CD4-positive, alpha-beta T cell treated with Interferon alpha-2 for 1 hour (primary cell): ENCODE measurements around the gene SLC12A4.
A peak's percentile ranks its signal among the peaks of the same experiment; 100 is the strongest.

ENCODE experiments used
- DNase-seq, 2 donors: peaks; one replicate each; pipeline ENCODE4 v3.0.0-alpha.2; 2020 to 2022

The SLC12A4 gene

DNA sequence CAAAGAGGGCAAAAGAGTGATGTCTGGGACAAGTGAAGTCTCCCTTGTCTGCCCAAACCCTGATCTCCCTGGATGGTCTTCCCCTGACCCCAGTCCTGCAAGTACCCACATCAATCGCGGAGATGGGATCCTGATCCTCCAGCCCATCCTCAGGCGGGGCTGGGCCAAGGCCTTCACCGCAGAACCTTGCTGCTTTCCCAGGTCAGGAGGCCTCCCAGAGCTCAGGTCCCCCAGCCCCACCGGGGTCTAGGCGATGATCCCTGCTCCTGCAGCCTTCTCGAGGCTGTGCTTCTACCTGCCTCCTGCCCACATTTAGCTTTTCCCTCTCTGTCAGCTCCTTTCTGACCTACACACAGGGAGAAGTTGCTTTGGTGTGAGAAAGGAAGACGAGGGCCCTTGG is 6.3 kb downstream of the SLC12A4 start:
- DNase-seq, result no peak

DNA sequence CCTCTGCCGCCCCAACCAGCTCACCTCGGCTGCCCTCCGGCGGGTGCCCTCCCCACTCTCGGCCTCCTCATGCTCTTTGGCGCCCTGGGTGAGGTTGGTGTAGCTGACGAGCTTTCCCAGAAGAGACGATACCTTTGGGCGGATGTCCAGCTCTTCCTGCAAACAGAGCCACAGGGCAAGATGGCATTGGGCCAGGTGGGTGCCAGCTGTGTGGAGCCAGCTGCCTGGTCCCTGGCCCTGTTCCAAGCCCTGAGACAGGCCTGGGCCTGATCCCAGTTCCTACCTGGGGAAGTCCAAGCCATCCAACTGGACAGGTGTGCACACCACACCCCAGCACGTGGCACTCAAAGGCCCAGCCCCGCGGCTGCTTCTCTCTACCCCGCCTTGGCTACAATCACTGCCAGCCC is 6.9 kb downstream of the SLC12A4 start:
- DNase-seq, result no peak

DNA sequence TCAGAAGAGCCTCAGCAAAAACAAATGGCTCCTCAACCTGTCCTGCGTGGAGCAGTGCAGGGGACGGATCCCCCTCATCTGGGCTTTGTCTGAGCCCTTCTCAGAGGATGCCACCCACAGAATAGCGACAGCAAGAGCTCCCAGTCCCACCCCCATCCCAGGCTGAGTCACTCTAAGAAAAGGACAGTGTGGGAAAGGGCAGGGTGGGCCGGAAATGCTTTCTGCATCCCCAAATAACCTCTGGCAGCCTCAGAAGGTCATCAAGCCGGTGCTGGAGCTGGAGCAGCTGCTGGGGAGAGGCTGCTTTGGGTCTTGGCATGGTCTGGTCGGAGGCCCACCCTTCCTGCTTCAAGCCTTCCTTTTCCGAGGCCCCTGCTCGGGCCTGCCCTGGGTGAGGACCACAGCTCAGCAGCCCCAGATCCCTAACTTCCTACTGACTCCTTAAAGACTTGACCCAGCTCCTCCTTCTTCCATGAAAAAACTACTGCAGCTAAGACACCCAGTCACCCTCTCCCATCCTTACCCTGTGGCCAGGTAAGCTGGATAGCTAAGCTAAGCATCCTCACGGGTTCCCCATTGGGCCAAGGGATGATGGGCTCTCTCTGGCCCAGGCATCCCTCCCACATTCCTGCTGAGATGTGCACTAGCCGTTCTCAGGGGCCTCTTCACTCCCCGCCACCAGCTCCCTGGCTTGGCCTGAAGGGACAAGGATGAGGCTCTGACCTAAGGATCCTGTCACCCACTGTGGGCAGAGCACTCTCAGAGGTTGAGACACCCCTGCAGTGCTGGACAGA is 8.7 kb downstream of the SLC12A4 start:
- no peak for DNase-seq

DNA sequence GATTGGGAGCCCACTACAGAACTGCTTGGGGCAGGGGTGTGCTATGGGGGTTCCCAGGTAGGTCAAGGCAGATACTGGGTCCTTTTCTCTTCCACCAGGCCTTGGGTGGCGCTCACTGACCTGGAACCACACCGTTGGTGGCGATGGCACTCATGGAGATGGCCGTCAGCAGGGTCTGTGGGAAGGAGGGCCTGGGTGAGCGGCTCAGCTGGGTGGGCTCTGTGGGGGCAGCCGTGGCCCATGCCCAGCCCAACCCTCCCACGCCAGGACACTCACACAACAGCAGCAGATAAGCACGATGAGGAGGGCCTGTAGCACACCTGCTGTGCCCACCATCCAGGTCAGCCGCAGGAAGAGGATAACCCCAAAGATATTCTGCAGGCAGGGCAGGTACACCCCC is 10.8 kb downstream of the SLC12A4 start:
- no peak for DNase-seq

DNA sequence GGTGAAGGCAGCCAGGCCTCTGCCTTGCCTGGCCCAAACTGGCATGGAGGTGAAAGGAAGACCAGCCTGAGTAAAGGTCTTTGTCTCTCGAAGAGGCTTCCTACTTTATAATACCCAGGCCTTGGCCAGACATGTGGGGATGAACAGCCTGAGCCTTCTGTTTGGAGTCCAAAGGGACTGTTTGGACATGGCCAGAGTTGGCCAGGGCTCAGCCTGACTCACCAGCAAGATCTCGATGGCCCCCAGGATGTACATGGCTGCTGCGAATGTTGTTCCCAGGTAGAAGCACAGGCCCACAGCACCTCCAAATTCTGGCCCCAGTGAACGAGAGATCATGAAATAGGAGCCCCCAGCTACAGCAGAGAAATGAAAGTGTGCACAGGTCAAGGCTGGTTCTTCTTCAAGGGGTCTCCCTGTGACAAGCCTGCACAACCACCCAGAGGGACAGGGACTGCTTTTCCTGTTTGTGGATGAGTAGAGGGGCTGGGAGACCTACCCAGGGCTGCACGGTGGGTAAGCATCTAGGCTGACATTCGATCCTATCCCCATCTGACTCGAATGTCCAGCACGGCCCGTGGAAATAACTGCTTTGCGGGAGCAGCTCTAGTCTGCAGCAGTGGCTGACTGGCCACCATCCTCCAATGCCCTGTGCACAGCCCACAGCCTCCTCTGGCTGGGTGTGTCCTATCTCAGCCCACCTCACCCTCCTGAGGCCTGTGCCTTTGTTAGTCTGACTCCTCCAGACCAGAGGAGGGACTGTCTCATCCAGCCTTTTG is 13.8 kb downstream of the SLC12A4 start:
- DNase-seq, result no peak

DNA sequence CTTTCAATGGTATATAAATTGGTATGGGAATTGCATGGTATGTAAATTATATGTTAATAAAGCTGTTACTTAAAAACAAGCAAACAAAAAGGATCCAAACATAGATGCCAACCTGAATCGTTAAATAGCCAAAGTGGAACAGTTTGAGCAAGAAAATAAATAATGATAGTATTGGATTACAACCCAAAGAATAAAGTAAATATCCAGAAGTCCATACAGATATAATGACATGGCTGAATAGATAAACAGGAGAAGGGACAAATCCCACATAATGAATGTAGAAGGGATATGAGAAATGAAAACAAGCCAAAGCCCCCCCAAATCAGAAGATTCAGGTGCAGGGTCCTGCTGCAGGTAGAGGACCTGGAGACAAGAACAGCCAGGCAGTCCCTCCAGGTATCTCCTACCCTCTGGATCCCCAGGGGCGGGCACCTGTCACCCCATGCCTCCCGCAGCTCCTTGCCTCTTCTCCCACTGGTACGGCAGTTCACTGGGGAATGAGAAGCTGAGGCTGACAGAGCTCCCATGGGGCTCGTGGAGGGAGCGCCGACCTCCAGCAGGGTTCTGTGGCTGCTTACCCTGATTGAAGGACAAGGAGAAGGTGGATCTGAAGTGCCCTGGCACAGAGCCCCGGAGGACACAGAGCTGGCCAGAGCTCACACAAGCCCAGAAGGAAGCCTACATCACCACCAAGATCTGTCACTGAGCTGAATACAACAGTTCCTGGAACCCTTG is 14.6 kb downstream of the SLC12A4 start:
- no peak for DNase-seq

DNA sequence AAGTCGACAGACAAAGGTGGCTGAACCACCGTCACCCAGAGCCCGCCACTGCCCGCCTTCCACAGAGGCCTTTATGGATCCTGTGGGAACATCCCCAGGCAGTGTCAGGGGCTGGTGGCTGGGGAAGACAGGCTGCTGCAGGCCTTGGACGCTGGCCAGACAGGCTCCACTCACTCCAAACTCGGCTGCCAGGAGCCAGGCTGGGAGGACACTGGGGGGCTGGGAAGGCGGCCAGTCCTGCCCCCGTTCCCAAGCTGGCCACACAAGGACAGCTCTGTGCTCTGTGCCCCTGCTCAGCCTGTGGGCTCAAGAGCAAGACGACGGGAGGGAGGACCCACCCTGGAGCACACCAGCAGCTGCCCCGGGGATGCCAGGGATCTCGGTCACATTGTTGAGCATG is 17.0 kb downstream of the SLC12A4 start:
- DNase-seq, result no peak

DNA sequence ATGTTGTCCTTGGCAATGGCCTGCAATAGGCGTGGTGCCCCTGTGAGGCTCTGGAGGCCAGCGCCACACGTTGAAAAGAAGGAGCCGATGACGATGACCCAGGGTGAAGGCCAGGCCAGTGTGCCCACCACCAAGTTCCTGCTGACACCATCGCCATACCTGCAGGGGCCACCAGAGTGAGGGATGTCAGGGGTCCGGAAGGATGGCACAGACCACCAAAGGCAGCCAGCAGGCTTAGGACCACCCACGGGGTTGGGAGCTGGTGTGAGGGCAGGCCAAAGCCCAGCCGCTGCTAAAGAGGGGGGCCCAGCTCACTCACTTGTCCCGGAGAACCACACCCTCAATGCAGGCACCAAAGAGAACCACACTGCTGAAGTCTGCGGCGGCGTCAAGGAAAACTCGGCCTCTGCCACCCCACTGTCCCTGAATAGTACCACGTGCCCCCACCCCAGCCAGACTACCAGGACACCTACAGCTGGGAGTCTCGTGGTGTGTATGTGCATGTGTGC is 18.0 kb downstream of the SLC12A4 start:
- no peak for DNase-seq

DNA sequence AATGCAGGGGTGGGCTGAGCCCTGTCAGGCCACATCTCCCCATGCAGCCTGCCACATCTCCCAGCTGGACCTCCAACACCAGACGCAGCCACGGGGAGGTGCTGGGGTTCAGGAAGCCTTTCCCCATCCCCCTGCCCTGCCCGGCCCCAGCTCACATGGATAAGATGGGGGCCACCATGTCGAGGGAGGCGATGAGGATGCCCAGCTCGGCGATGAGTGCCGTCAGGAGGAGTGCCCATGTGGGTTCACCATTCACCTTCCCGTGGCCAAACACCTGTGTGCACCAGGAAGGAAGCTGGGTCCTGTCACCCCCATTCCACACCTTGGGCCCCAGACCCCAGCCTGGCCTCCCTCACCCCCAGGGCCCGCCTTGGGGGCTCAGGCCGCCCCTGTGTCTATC is 18.8 kb downstream of the SLC12A4 start:
- DNase-seq, result no peak

DNA sequence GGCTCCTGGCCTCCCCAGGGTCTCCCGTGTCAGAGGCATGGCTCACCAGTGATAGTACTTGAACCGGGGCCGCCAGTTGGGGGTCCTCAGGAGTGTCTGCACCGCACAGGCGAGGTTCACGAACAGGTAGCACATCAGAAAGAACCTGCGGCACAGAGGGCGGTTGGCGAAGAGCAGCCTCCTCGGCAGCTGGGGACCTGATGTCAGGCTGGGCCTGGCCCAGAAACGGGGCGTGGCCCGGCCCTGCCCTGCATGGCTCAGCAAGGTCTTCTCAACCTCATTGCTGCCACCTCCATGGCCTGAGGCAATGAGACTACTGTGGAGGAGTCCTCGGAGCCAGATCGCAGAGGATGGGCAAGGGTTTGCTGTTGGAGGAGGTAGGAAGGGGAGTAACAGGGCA is 20.4 kb downstream of the SLC12A4 start:
- no peak for DNase-seq

DNA sequence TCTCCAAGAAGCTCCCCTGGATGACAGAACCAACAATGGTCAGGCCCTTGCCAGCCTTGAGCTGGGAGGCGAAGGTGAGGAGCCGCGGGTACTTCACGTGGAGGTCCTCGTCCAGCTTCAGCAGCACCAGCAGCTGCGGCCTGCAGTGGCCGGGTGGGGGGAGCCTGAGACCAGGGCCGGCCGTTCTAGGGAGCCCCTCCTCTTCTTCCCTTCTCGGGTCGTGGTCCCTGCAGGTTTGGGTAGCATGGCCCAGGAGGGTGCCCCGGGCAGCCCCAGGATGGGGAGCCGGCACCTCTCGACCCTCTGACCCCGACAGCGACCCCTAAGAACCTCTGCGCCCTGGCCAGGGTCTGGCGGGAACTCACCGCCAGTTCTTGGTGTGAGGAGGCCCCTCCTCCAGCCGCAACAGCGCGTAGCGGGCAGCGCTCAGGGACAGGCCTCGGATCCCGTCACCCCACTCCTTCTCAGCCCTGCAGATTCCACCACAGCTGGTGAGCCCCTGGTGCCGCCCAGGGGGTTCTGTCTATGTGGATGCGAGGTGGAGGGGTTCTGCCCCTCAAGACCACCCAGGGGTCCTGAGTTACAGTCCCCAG is 21.4 kb downstream of the SLC12A4 start:
- DNase-seq, result no peak

DNA sequence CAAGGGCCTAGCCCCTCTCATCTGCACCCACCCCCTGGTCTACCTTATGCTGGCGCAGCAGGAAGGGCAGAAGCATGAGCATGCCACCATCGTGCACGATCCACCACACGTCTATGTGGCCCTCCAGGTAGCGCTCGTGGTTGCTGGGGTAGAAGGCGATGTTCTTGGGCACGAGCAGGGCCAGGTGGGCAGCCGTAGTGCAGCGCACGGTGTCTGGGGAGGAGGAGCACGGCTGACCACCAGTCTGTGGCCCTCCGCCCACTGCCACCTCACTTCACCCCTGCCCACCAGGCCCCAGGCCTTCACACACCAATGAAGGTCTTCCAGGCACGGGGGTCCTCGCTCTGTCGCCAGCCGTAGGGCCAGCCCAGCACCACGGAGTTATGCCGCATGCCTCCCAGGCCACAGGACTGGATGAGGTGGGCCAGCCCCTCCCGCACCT is 22.3 kb downstream of the SLC12A4 start:
- DNase-seq, result no peak

DNA sequence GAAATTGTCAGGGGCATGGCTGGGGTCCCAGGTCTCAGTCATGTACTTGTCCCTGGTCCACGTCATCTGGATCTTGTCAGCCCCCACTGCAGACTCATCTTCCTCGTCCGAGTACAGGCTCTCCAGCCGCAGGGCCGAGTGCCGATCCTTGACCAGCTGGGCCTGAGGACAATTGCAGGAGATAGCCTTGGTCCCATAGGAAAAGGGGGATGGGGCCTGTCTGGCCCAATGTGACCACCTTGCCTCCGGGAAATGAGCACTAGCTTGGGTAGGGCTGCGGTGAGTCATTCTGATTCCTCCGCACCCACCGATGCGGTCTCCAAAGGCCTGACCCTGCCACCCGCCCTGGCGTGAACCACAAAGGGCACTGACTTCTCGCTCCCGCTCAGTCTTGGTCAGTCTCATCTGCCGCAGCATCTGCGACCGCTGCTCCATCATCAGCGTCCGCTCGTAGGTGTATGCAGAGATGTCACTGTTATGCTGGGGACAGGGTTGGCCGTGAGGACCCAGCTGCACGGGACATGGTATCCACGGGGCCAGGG is 23.0 kb downstream of the SLC12A4 start:
- DNase-seq, result no peak

DNA sequence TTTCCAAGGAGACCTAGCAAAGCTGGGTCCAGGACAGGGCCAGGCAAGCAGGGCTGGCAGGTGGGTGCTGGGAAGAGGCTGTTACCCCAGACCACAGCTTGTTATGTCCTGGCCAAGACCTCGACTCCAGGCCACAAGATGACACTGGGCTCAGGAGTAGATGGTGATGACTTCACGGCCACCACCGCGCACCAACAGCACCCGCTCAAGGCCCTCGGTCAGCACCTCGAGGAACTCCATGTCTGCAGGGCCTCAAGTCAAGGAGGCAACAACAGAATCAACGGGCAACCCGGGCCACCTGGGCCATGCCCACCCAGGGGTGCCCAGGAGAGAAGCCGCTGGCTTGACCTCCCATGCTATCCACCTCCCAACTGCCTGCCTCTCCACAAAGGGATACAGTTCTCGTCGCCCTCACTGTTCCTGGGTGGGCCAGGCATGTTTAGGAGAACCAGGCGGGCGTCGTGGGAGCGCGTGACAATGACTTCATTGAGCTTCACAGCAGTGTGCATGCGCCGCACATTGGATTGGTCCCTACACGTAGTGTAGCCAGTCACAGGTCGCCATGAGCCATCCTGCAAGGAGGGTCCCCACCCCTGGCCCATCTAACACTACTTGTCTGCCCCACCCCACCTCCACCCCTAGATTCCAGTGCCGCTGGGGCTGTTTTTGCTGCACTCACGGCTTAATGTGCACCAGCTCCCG is 23.6 kb downstream of the SLC12A4 start:
- DNase-seq, result no peak

DNA sequence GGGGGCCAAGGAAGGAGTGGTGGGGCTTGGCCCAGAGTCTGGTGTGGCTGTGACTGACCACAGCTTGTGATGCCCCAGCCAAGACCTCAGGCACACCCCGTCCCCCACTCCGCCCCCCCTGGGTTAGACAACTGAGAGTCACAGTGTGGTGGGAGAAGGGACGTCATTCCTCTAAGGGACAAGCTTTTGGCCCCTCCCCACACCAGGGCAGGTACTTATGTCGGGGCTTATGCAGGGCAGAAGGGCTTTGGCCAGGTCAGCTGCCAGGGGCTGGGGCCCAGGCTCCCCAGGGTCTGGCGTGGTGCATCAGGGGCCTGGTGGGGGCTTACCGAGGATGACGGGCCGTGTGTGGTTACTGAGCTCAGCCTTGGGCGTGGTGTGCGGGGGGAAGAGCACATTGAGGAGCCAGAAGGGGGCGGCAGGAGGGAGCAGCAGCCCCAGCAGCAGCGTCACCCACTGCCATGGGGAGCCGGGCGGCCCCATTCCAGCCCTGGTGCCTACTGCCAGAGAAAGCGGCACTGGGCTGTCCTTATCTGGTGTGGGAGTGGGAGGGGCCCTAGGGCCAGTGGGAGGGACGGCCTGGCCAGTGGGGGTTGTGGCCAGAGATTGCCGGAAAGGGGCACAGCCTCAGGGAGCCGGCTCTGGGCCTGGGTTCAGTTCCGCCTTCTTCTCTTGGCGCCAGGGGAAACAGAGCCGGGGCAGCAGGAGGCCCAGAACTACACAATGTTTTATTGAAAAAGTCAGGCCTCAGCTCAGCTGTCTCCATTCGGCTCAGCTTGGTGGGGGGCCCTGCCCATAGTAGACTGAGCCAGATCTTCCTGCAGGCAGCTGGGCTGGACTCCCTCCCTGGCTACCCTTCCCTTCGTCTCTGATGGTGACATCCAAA is 24.6 kb downstream of the SLC12A4 start, which contains the start of gene LCAT:
Gene LCAT (minus strand): TSS at position 502 of the 886 bp plus-strand sequence. CDS start 19 bp downstream, at position 483.
- DNase-seq, result no peak

DNA sequence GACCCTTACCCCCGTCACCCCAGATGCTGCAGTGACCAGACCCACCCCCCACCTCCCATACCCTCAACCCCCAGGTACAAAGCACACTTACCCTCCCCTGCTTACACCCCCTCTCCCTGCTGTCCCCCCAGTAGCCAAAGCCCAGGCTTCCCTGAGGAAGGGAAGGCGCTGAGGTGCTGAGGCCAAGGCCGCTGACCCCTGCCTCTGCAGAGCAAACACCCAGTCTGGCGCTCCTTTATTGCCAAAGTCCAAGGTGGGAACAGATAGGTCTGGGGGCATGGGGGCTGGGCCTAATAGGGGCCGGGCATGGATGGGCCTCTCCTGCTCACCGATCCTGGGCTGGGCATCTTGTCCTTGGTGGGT is 25.2 kb downstream of the SLC12A4 start:
- DNase-seq, result no peak

DNA sequence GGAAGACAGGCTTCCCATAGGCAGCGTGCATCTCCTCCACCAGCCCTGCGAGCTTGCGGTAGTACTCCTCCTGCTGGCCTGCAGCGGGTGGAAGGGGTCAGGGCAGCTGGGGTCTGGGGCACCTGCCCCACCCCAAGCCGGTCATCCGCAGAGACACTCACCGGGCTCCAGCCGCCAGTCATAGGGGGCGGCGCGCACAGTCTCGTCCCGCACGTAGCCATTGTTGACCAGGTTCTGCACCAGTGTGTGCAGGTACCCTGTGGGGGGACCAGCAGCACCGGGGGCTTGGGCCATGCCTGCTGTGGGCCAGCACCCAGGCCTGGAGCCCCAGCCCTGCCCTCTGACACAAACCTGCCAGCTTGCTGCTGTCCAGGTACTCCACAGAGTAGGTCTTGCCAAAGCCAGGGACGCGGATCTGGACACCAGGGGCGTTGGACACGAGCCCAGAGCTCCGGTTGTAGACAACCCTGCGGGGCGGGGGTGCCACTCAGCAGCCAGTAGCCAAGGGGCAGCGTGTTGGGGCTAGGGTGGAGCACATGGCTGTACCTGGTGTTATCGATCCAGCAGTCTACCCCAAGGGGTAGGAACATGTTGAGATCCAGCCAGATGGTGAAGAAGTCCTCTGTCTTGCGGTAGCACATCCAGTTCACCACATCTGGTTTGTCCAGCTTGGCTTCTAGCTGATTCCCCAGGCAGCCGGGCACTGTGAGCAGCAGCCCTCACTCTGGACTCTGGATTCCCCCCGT is 25.8 kb downstream of the SLC12A4 start:
- DNase-seq, result no peak

DNA sequence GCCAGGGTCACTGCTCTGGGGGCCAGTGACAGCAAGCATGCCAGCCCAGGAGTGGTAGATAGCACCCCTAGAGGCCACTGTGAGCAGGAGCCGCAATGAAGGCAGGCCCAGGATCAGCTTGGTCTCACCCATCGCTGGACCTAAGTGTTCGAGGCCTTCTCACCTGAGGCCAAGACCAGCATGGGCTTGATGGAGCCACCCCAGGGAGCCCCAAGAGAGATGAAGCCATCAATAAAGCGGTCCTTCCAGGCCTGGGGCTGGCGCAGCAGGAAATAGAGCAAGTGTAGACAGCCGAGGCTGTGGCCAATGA is 26.3 kb downstream of the SLC12A4 start:
- DNase-seq, result peak; percentile 20 to 45

DNA sequence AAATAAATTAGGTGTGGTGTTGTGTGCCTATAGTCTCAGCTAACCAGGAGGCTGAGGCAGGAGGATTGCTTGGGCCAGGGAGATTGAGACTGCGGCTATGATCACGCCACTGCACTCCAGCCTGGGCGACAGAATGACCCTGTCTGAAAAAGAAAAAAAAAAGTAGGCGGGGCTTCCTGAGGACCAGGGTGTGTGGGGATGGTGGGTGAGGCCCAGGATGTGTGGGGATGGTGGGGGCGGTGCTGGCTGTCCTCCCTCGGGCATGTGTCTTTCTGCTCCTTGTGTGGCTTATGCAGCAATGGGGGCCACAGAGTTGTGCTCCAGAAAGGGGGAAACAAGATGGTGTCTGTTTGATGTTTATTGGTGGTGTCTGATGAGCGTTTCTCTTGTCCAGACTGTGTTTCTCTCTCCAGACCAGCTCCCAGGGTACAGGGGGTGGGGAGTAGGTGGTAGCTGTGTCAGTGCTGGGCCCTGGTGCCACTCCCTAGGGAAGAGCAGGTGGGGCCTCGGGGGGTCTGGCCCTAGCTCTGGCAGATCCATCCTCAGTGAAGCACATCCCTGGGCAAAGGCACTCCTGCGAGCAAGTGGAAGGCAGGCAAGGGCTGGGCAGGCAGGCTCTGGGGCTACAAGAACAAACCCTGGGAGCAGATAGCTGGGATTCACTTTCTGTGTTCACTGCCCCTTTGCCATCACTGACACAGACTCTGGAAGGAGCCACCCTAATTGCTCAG is 26.8 kb downstream of the SLC12A4 start:
- DNase-seq, result no peak
